Esophagus muscularis mucosa (tissue), 4 donors: ENCODE data around the gene ARHGAP11B.
"Not testable (repeated sequence)": the region's sequence is repeated elsewhere in the genome, so short reads cannot be mapped to it uniquely, and the experiment has no call there.

Experiments
- DNase-seq: peaks from one replicate; pipeline ENCODE4 v3.0.0-alpha.2; 2017; ENCODE audit errors: extremely low spot score
- H3K27ac ChIP-seq, 4 donors: fragments of 200-600 bp; sonication (generic); replicated peaks in 1 of 4; 1 replicate in 3 of 4; 2 replicates in 1 of 4; pipeline ENCODE4 v1.5.1; 2016 to 2019; ENCODE audit warnings: mild to moderate bottlenecking in 1 of 4
- H3K27me3 ChIP-seq, 4 donors: fragments of 200-600 bp; sonication (generic); one replicate each; pipeline versions ENCODE4 v1.5.1 to v1.6.0; 2016 to 2019
- H3K36me3 ChIP-seq, 4 donors: fragments of 200-600 bp; sonication (generic); one replicate each; pipeline ENCODE4 v1.5.1; 2016 to 2019
- H3K4me1 ChIP-seq, 4 donors: fragments of 200-600 bp; sonication (generic); one replicate each; pipeline ENCODE4 v1.5.1; 2016 to 2019
- H3K4me3 ChIP-seq, 4 donors: fragments of 200-600 bp; sonication (generic); 1 replicate in 2 of 4; 2 replicates in 2 of 4; pipeline ENCODE4 v1.5.1; 2016 to 2019; ENCODE audit warnings: mild to moderate bottlenecking in 4 of 4, moderate library complexity in 1 of 4
- H3K9me3 ChIP-seq, 4 donors: fragments of 200-600 bp; sonication (generic); 1 replicate in 3 of 4; 2 replicates in 1 of 4; pipeline ENCODE4 v1.5.1; 2016 to 2019
- POLR2AphosphoS5 ChIP-seq, 2 donors: sonication (generic); formaldehyde crosslinking; IDR thresholded peaks; one replicate each; pipeline ENCODE4 v1.6.1; 2017; ENCODE audit warnings: antibody characterized with exemption in 2 of 2
- WGBS: methylation state at CpG from one replicate; pipeline ENCODE4 v1.1.5; 2018; 5-methylcytosine and 5-hydroxymethylcytosine counted together
- intact Hi-C: fragments of 100-400 bp; cut with DNase I; formaldehyde crosslinking; loops from one replicate; pipeline ENCODE4 v1.15.1; 2023
- TF ChIP-seq, protein P1 (sequence below), 3 experiments: fragments of 200-600 bp in 2 of 3; fragments of 450-650 bp in 1 of 3; sonication (generic) in 2 of 3; IDR thresholded peaks; one replicate each; pipeline ENCODE4 v1.5.1; 2017 to 2019; ENCODE audit warnings: antibody characterized with exemption in 3 of 3, mild to moderate bottlenecking in 2 of 3, moderate library complexity in 1 of 3

The ARHGAP11B gene

GRCh38 chr15:30625436-30626193, at the start of gene ARHGAP11B:
ARHGAP11B (plus strand) TSS chr15:30626128.
- intact Hi-C loops, H3K36me3 ChIP-seq, H3K27me3 ChIP-seq, H3K9me3 ChIP-seq: not testable (repeated sequence)
- 0% methylated on average over 28 of the region's 35 CpGs for WGBS
- peak; percentile 97 for DNase-seq
- Histone ChIP-seq H3K27ac (peak within 1 kb of the TSS; percentile 75 to 87 (median 82)), H3K4me3 (peak within 1 kb of the TSS; percentile 55 to 74 (median 58)), H3K4me1 (peaks cover 0 to 15% (median 7%) of the 10 kb centered on the region in 4 donors)
- TF ChIP-seq POLR2AphosphoS5 (IDR thresholded peaks at IDR 0.05) = peak; percentile 51 to 70

DNA sequence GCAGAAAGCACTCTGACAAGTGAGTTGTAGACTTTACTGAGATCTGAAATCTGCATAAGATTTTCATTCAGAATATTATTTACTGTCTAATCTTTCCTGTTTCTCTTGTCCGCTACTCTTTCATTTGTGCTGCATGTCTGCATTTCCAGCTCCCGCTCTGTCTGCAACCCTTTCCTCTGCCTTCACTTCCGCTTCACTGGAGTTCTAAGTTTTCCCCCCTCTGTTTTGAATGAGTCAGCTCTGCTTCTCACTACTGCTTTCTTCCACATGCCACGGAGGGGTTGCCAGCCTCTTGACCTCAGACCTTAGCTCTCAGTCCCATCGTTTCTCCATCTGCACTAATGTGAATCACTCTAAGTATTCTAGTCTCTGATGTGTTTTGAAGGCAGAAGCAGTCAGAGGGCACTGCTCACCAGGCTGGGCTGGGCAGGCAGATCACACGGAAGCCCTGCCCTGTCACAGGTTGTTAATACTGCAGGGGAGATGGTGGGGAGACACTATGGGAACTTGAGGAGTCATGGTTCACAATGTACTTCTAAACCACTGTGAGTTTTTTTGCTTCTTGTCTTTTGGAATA, 46.4 kb upstream of the ARHGAP11B start:
- intact Hi-C loops, DNase-seq, H3K4me3 ChIP-seq, H3K27me3 ChIP-seq, H3K9me3 ChIP-seq, H3K36me3 ChIP-seq, H3K27ac ChIP-seq, H3K4me1 ChIP-seq: not testable (repeated sequence)
- WGBS = no CpG with 5 or more reads among the region's 6 CpGs

DNA sequence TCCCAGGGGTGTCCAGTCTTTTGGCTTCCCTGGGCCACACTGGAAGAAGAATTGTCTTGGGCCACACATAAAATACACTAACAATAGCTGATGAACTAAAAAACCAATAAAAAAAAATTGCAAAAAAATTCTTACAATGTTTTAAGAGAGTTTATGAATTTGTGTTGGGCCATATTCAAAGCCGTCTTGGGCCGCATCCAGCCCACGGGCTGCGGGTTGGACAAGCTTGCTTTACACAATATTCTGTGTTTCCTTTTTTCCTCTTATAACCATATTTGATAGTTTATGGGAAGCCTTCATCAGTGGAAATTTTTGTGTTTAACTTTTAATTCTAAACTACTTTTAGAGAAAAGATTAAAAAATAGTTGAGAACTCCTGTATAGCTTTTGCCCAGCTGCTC, 45.2 kb upstream of the ARHGAP11B start:
- H3K4me1 ChIP-seq, H3K27me3 ChIP-seq, H3K4me3 ChIP-seq, intact Hi-C loops, H3K27ac ChIP-seq, DNase-seq, H3K36me3 ChIP-seq, H3K9me3 ChIP-seq: not testable (repeated sequence)
- WGBS = no CpG with 5 or more reads among the region's 4 CpGs

GRCh38 chr15:30598953-30599352, 27.0 kb upstream of the ARHGAP11B start:
- TF ChIP-seq, protein P1, sequence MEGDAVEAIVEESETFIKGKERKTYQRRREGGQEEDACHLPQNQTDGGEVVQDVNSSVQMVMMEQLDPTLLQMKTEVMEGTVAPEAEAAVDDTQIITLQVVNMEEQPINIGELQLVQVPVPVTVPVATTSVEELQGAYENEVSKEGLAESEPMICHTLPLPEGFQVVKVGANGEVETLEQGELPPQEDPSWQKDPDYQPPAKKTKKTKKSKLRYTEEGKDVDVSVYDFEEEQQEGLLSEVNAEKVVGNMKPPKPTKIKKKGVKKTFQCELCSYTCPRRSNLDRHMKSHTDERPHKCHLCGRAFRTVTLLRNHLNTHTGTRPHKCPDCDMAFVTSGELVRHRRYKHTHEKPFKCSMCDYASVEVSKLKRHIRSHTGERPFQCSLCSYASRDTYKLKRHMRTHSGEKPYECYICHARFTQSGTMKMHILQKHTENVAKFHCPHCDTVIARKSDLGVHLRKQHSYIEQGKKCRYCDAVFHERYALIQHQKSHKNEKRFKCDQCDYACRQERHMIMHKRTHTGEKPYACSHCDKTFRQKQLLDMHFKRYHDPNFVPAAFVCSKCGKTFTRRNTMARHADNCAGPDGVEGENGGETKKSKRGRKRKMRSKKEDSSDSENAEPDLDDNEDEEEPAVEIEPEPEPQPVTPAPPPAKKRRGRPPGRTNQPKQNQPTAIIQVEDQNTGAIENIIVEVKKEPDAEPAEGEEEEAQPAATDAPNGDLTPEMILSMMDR (IDR thresholded peaks at IDR 0.05) = peak in 2 of 3 experiments; percentile 16 to 44
- H3K9me3 ChIP-seq, H3K27ac ChIP-seq, H3K4me3 ChIP-seq, H3K4me1 ChIP-seq, H3K27me3 ChIP-seq, DNase-seq, H3K36me3 ChIP-seq, intact Hi-C loops: not testable (repeated sequence)
- 18% methylated on average over 2 of the region's 2 CpGs for WGBS

DNA sequence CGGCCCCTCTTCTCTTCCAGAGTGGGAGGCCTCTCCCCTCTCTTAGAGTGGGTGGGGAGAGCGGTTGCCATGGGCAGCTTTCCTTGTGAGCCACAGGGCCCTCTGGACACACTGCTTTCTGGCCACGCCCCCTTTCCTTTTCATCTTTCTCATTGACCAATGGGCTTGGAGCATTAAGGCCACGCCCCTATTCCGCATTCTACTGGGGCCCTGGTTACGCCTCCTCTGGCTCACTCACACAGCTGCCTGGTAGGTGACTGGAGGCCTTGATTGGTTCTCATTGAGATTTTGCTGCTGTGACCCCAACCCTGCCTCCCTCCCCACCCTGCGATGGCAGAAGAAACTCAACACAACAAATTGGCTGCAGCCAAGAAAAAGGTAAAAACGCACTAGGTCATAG, 22.1 kb upstream of the ARHGAP11B start, which contains the start of gene GOLGA8H:
Gene GOLGA8H, plus strand, starts transcription at position 233 of the 400 bp plus-strand sequence. Its CDS starts 98 bp downstream, at position 331.
- intact Hi-C loops, H3K4me3 ChIP-seq, H3K27ac ChIP-seq, H3K27me3 ChIP-seq, DNase-seq, H3K9me3 ChIP-seq, H3K4me1 ChIP-seq, H3K36me3 ChIP-seq: not testable (repeated sequence)
- WGBS = 94% methylated on average over 8 of the region's 8 CpGs

GRCh38 chr15:30612271-30612670, 13.7 kb upstream of the ARHGAP11B start:
- H3K4me1 ChIP-seq, intact Hi-C loops, H3K9me3 ChIP-seq, H3K27me3 ChIP-seq, DNase-seq, H3K36me3 ChIP-seq, H3K4me3 ChIP-seq, H3K27ac ChIP-seq: not testable (repeated sequence)
- WGBS = no CpG with 5 or more reads among the region's 6 CpGs

- TF ChIP-seq, protein P1 (IDR thresholded peaks at IDR 0.05) = peak in 1 of 3 experiments; percentile 6
- DNase-seq, H3K4me3 ChIP-seq, intact Hi-C loops, H3K4me1 ChIP-seq, H3K9me3 ChIP-seq, H3K27ac ChIP-seq, H3K27me3 ChIP-seq, H3K36me3 ChIP-seq: not testable (repeated sequence)
- 24% methylated on average over 1 of the region's 3 CpGs for WGBS
These were observed 4.6 kb upstream of the ARHGAP11B start for GRCh38 chr15:30621342-30621741.

DNA sequence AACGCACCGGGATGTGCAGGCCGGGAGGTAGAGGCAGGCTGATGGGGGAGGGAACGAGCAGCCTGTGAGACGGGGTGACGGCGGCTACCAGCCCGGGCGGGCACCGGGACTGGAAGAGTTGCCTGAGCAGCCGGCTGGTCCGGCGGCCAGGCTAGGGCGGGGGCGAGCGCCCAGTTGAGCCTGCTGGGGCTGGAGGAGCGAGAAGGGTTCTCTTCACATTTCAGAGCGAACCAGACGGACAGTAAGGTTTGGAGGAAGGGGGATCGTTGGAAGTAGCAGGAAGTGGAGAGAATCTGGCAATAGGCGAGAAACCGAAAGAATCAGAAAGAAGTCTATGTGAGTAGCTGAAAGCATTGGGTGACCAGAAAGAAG, 252 bp downstream of the ARHGAP11B start:
- not testable (repeated sequence) for H3K36me3 ChIP-seq
- H3K27ac ChIP-seq = peak overlapping the region; percentile 75 to 87 (median 82)

DNA sequence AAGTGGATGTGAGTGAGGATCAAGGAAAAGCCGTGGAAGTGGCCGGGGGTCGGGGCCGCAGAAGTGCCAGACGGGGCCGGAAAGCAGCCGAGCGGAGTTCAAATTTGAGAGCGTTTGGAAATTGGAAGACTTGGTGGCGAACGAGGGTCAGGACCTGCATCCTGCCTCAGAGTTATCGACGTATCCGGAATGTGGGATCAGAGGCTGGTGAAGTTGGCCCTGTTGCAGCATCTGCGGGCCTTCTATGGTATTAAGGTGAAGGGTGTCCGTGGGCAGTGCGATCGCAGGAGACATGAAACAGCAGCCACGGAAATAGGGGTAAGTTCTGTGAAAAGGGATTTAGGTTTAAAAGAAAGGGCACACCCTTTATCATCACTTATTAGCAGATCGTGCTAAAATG, 704 bp downstream of the ARHGAP11B start:
- H3K9me3 ChIP-seq, intact Hi-C loops, H3K27me3 ChIP-seq, DNase-seq, H3K36me3 ChIP-seq: not testable (repeated sequence)
- Histone ChIP-seq H3K4me3 (peak overlapping the region; percentile 55 to 74 (median 58)), H3K4me1 (peaks cover 0 to 13% (median 5%) of the 10 kb centered on the region in 4 donors), H3K27ac (peak overlapping the region in 1 of 4 donors; percentile 81)
- WGBS = 0% methylated on average over 20 of the region's 20 CpGs

More for the DNA sequence above, 252 bp downstream of the ARHGAP11B start:
- H3K4me1 ChIP-seq = peaks cover 0 to 15% (median 6%) of the 10 kb centered on the region in 4 donors
- WGBS = 0% methylated on average over 11 of the region's 22 CpGs
- intact Hi-C loops, H3K9me3 ChIP-seq, H3K27me3 ChIP-seq, DNase-seq: not testable (repeated sequence)
- peak overlapping the region; percentile 55 to 74 (median 58) for H3K4me3 ChIP-seq
